ENCODE results near the gene PRKAG2. TPM values are rescaled to one million over a fixed set of nuclear protein-coding genes. Genes with fewer than 3 reads are reported as not detected.
A peak's percentile ranks its signal among the peaks of the same experiment; 100 is the strongest.

The PRKAG2 gene
- total RNA-seq, 1 experiment from 2014 or later = 73.9 TPM

- Mint-ChIP-seq H3K4me1 (ENCODE audit: insufficient read depth, unreplicated experiment) (peaks cover 21% of the 10 kb centered on the region), H3K9me3 (ENCODE audit: unreplicated experiment) (no peaks in the 10 kb centered on the region), H3K27ac (ENCODE audit: low read depth, unreplicated experiment) (no peak overlapping the region), H3K27me3 (ENCODE audit: insufficient read depth, unreplicated experiment) (no peaks in the 10 kb centered on the region), H3K4me3 (ENCODE audit: unreplicated experiment) (no peak overlapping the region), H3K36me3 (ENCODE audit: insufficient read depth, unreplicated experiment) (no peaks in the 10 kb centered on the region)
- no peak for TF ChIP-seq CTCF (IDR thresholded peaks at IDR 0.05; ENCODE audit: unreplicated experiment)
- intact Hi-C loops (cut with micrococcal nuclease) = no loop called here
- POLR2A ChIA-PET = interaction anchor here (1.1 kb wide), 1 partner anchor 10 kb away, joined by 3 read pairs; no protein-coding TSS in a partner anchor
- no peak for DNase-seq (ENCODE audit: unreplicated experiment)
- CTCF ChIA-PET = interaction anchor here (0.6 to 0.8 kb wide), 3 partner anchors 14 to 728 kb away, joined by 3 to 4 read pairs (median 3); no protein-coding TSS in a partner anchor
- BruUV-seq (replicated peaks) = no TSS peak
These were observed 174.0 kb downstream of the PRKAG2 start for GRCh38 chr7:151702961-151703360.

- ChIA-PET CTCF (no interaction called here), POLR2A (no interaction called here)
- intact Hi-C loops (cut with micrococcal nuclease) = no loop called here
- Mint-ChIP-seq H3K27me3 (ENCODE audit: insufficient read depth, unreplicated experiment) (no peaks in the 10 kb centered on the region), H3K9me3 (ENCODE audit: unreplicated experiment) (no peaks in the 10 kb centered on the region), H3K36me3 (ENCODE audit: insufficient read depth, unreplicated experiment) (no peaks in the 10 kb centered on the region), H3K4me1 (ENCODE audit: insufficient read depth, unreplicated experiment) (peaks cover 25% of the 10 kb centered on the region), H3K4me3 (ENCODE audit: unreplicated experiment) (no peak overlapping the region), H3K27ac (ENCODE audit: low read depth, unreplicated experiment) (no peak overlapping the region)
- no peak for TF ChIP-seq CTCF (IDR thresholded peaks at IDR 0.05; ENCODE audit: unreplicated experiment)
- DNase-seq (ENCODE audit: unreplicated experiment) = peak; percentile 68
- no TSS peak for BruUV-seq (replicated peaks)
These were observed 176.2 kb downstream of the PRKAG2 start for GRCh38 chr7:151700586-151701165.

- ChIA-PET CTCF (no interaction called here), POLR2A (no interaction called here)
- H3K27me3 Mint-ChIP-seq (ENCODE audit: insufficient read depth, unreplicated experiment) = no peaks in the 10 kb centered on the region
- no peak for TF ChIP-seq CTCF (IDR thresholded peaks at IDR 0.05; ENCODE audit: unreplicated experiment)
- H3K36me3 Mint-ChIP-seq (ENCODE audit: insufficient read depth, unreplicated experiment) = no peaks in the 10 kb centered on the region
- peak; percentile 21 for DNase-seq (ENCODE audit: unreplicated experiment)
- BruUV-seq (replicated peaks) = no TSS peak
- no peak overlapping the region for H3K27ac Mint-ChIP-seq (ENCODE audit: low read depth, unreplicated experiment)
- no peak overlapping the region for H3K4me3 Mint-ChIP-seq (ENCODE audit: unreplicated experiment)
- intact Hi-C loops (cut with micrococcal nuclease) = no loop called here
- peaks cover 26% of the 10 kb centered on the region for H3K4me1 Mint-ChIP-seq (ENCODE audit: insufficient read depth, unreplicated experiment)
- no peaks in the 10 kb centered on the region for H3K9me3 Mint-ChIP-seq (ENCODE audit: unreplicated experiment)
These were observed 177.0 kb downstream of the PRKAG2 start for GRCh38 chr7:151699928-151700319.

GRCh38 chr7:151699147-151699927 lies 177.6 kb downstream of the PRKAG2 start:
- POLR2A ChIA-PET = interaction anchor here (4.5 kb wide), 1 partner anchor 68 kb away, joined by 49 read pairs; no protein-coding TSS in a partner anchor
- no peak for TF ChIP-seq CTCF (IDR thresholded peaks at IDR 0.05; ENCODE audit: unreplicated experiment)
- intact Hi-C loops (cut with micrococcal nuclease) = no loop called here
- H3K27me3 Mint-ChIP-seq (ENCODE audit: insufficient read depth, unreplicated experiment) = no peaks in the 10 kb centered on the region
- DNase-seq (ENCODE audit: unreplicated experiment) = peak; percentile 84
- H3K4me3 Mint-ChIP-seq (ENCODE audit: unreplicated experiment) = no peak overlapping the region
- no peaks in the 10 kb centered on the region for H3K9me3 Mint-ChIP-seq (ENCODE audit: unreplicated experiment)
- no peaks in the 10 kb centered on the region for H3K36me3 Mint-ChIP-seq (ENCODE audit: insufficient read depth, unreplicated experiment)
- BruUV-seq (replicated peaks) = no TSS peak
- no peak overlapping the region for H3K27ac Mint-ChIP-seq (ENCODE audit: low read depth, unreplicated experiment)
- CTCF ChIA-PET = interaction anchor here (0.6 kb wide), 1 partner anchor 474 kb away, joined by 3 read pairs; no protein-coding TSS in a partner anchor
- peaks cover 32% of the 10 kb centered on the region for H3K4me1 Mint-ChIP-seq (ENCODE audit: insufficient read depth, unreplicated experiment)
